Left lung (tissue), 10 donors: Measurements from ENCODE around the gene ALK. TPM values are rescaled to one million over a fixed set of nuclear protein-coding genes. Genes with fewer than 3 reads are reported as not detected.

Source experiments
- ATAC-seq: fragments of 200-7000 bp; cut with Tn5 transposase; one replicate; pipeline ENCODE4 v1.9.1; 2020; ENCODE audit warnings: moderate library complexity
- DNase-seq, 4 donors: peaks; one replicate each; pipeline ENCODE4 v3.0.0-alpha.2; 2013 to 2020
- H3K27ac ChIP-seq, 2 donors: fragments of 200-600 bp; sonication (generic) in 1 of 2; one replicate each; pipeline versions ENCODE4 v1.5.0 to v1.8.0; 2020 to 2021
- H3K27me3 ChIP-seq, 2 donors: fragments of 200-600 bp; sonication (generic) in 1 of 2; one replicate each; pipeline versions ENCODE4 v1.5.0 to v1.8.0; 2020 to 2021
- H3K36me3 ChIP-seq, 2 donors: fragments of 200-600 bp; sonication (generic) in 1 of 2; one replicate each; pipeline versions ENCODE4 v1.5.0 to v1.8.0; 2020 to 2021
- H3K4me1 ChIP-seq, 2 donors: fragments of 200-600 bp; one replicate each; pipeline ENCODE4 v1.8.0; 2021
- H3K4me3 ChIP-seq, 2 donors: fragments of 200-600 bp; sonication (generic) in 1 of 2; one replicate each; pipeline versions ENCODE4 v1.5.0 to v1.8.0; 2020 to 2021; ENCODE audit warnings: mild to moderate bottlenecking in 1 of 2
- H3K9me3 ChIP-seq, 2 donors: fragments of 200-600 bp; sonication (generic) in 1 of 2; one replicate each; pipeline versions ENCODE4 v1.5.0 to v1.8.0; 2020 to 2021
- intact Hi-C, 2 donors: fragments of 100-400 bp; cut with DNase I; formaldehyde crosslinking; loops; one replicate each; pipeline versions ENCODE4 v1.11.2 to v1.14.2; 2022
- polyA plus RNA-seq, 6 donors: library from polyadenylated mRNA; unstranded; fragments of 120-200 nt; gene quantifications; one replicate each; pipeline ENCODE4 v1.2.1, GENCODE V29; 2013; ENCODE audit not compliant: insufficient read length in 6 of 6
- total RNA-seq, 2 donors: library from RNA; stranded (reverse); fragmentation: NEBNext Ultra II Directional; extraction: Animal tissue kit (Norgen Biotek cat#: 25700); gene quantifications; one replicate each; pipeline ENCODE4 v1.2.1, GENCODE V29; 2021
- TF ChIP-seq, protein P1 (sequence below), 2 donors: fragments of 200-600 bp; sonication (generic) in 1 of 2; IDR thresholded peaks; one replicate each; pipeline versions ENCODE4 v1.5.0 to v1.8.0; 2021; ENCODE audit warnings: antibody characterized with exemption in 2 of 2
- donor health status: DM: no; HTN: yes; CAD: no.
- donor health status: DM: no; HTN: no; CAD: no.

The ALK gene
- total and polyA plus RNA-seq, 8 donors, result 0.06 to 0.70 (median 0.12) TPM; not detected in 2

DNA sequence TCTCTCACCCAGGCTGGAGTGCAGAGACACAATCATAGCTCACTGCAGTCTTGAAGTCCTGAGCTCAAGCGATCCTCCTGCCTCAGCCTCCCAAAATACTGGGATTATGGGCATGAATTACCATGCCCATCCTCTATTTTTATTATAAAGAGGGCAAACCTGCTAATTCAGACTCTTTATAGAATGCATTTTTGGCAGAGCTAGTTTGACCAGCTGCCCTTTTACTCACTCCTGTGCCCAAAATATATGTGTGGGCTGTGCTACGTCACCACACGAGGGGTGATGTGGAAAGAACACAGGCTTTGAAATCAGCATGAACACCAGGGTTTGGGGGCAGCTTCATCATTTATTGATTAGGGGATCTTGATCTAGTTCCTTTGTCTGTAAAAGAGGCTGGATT is 668.4 kb downstream of the ALK start:
- H3K9me3 ChIP-seq, result no peaks in the 10 kb centered on the region
- intact Hi-C loops, result no loop called here
- ATAC-seq, result no peak
- H3K27ac ChIP-seq, result no peak overlapping the region
- no peaks in the 10 kb centered on the region for H3K36me3 ChIP-seq
- DNase-seq, result no peak
- peaks cover 0 to 6% of the 10 kb centered on the region in 2 donors for H3K27me3 ChIP-seq
- no peaks in the 10 kb centered on the region for H3K4me1 ChIP-seq
- H3K4me3 ChIP-seq, result no peak overlapping the region
- TF ChIP-seq, protein P1, sequence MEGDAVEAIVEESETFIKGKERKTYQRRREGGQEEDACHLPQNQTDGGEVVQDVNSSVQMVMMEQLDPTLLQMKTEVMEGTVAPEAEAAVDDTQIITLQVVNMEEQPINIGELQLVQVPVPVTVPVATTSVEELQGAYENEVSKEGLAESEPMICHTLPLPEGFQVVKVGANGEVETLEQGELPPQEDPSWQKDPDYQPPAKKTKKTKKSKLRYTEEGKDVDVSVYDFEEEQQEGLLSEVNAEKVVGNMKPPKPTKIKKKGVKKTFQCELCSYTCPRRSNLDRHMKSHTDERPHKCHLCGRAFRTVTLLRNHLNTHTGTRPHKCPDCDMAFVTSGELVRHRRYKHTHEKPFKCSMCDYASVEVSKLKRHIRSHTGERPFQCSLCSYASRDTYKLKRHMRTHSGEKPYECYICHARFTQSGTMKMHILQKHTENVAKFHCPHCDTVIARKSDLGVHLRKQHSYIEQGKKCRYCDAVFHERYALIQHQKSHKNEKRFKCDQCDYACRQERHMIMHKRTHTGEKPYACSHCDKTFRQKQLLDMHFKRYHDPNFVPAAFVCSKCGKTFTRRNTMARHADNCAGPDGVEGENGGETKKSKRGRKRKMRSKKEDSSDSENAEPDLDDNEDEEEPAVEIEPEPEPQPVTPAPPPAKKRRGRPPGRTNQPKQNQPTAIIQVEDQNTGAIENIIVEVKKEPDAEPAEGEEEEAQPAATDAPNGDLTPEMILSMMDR (IDR thresholded peaks at IDR 0.05), result no peak

DNA sequence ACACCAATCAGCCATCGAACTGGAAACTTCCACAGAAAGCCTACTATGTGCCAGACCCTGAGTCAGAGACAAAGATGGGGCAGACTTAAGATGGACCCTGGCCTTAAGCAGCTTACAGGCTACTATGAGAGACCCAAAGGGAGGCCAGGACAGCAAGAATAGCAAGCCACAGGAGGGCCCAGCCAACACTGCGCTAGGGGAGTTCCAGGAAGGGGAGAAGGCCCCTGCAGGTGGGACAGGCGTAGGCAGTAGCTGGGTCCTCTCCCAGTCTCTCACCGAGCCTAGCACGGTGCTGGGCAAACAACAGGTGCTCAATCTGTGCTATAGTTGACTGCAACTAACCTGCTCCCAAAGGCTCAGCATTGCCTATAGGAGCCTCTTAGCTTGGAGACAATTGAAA is 670.0 kb downstream of the ALK start:
- H3K4me3 ChIP-seq, result no peak overlapping the region
- no peaks in the 10 kb centered on the region for H3K27me3 ChIP-seq
- no peaks in the 10 kb centered on the region for H3K4me1 ChIP-seq
- intact Hi-C loops, result no loop called here
- H3K27ac ChIP-seq, result no peak overlapping the region
- DNase-seq (no peak), ATAC-seq (no peak)
- H3K9me3 ChIP-seq, result no peaks in the 10 kb centered on the region
- TF ChIP-seq, protein P1 (IDR thresholded peaks at IDR 0.05), result no peak
- H3K36me3 ChIP-seq, result no peaks in the 10 kb centered on the region

- Histone ChIP-seq H3K27ac (no peak overlapping the region), H3K9me3 (no peaks in the 10 kb centered on the region), H3K4me1 (no peaks in the 10 kb centered on the region), H3K27me3 (no peaks in the 10 kb centered on the region), H3K36me3 (no peaks in the 10 kb centered on the region), H3K4me3 (no peak overlapping the region)
- TF ChIP-seq, protein P1 (IDR thresholded peaks at IDR 0.05), result no peak
- intact Hi-C loops, result no loop called here
- DNase-seq (no peak), ATAC-seq (no peak)
Measured at GRCh38 chr2:29250977-29251376, 670.4 kb downstream of the ALK start.

- Histone ChIP-seq H3K4me3 (no peak overlapping the region), H3K4me1 (no peaks in the 10 kb centered on the region), H3K27ac (no peak overlapping the region), H3K27me3 (no peaks in the 10 kb centered on the region), H3K36me3 (no peaks in the 10 kb centered on the region), H3K9me3 (no peaks in the 10 kb centered on the region)
- TF ChIP-seq, protein P1 (IDR thresholded peaks at IDR 0.05), result no peak
- no peak for ATAC-seq
- DNase-seq, result peak in 1 of 4 donors; percentile 10
- intact Hi-C loops, result no loop called here
Measured at GRCh38 chr2:29249666-29250253, 671.6 kb downstream of the ALK start.

DNA sequence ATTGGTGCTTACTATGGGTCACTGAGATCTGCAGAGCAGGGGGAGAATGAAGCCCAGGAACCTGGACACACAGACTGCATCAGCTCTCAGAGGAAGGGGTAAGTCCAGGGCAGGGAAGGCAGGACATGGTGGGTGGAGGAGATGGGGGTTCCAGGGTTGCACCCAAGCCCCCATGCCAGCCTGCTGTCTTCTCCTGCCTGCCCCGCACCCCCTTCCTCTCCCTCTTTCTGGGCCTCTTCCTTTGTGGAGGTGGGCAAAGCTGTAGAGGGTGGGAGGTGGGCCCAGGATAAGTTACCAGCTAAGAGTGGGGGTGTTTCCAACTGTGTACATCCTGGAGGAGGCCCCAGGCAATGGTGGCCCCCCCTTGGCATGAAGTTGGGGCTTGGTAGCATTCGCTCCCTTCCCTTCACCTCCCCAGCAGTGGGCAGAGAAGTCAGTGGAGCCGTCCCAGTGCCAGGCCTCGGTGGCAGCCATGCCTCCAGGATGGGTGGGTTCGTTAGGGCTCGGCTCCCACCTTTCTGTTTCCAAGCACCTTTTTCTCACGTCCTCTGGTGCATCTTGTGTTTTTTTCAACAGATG is 674.0 kb downstream of the ALK start:
- ATAC-seq, result no peak
- Histone ChIP-seq H3K36me3 (no peaks in the 10 kb centered on the region), H3K4me1 (no peaks in the 10 kb centered on the region), H3K4me3 (no peak overlapping the region), H3K27ac (no peak overlapping the region), H3K9me3 (no peaks in the 10 kb centered on the region), H3K27me3 (no peaks in the 10 kb centered on the region)
- intact Hi-C loops, result no loop called here
- DNase-seq, result no peak
- TF ChIP-seq, protein P1 (IDR thresholded peaks at IDR 0.05), result no peak
